ENCODE results near the gene C14orf180.

The C14orf180 gene

GRCh38 chr14:104572024-104572626, 7.4 kb upstream of the C14orf180 start:
- Histone ChIP-seq H3K9me3 (ENCODE audit: low read depth, low read length) (no peaks in the 10 kb centered on the region), H3K36me3 (ENCODE audit: insufficient read depth, low read length) (no peaks in the 10 kb centered on the region), H3K27ac (no peak overlapping the region), H3K4me3 (no peak overlapping the region), H3K9ac (ENCODE audit: insufficient read length) (no peak overlapping the region)
- TF ChIP-seq EZH2 (IDR thresholded peaks at IDR 0.05) (no peak), FOXP2 (optimal IDR thresholded peaks at IDR 0.05; ENCODE audit: control extremely low read depth, extremely low read length, insufficient read depth) (no peak), POLR2AphosphoS5 (IDR thresholded peaks at IDR 0.05; ENCODE audit: borderline replicate concordance, low read depth, low read length) (no peak)
- no peak for DNase-seq (ENCODE audit: low read depth, low spot score)

DNA sequence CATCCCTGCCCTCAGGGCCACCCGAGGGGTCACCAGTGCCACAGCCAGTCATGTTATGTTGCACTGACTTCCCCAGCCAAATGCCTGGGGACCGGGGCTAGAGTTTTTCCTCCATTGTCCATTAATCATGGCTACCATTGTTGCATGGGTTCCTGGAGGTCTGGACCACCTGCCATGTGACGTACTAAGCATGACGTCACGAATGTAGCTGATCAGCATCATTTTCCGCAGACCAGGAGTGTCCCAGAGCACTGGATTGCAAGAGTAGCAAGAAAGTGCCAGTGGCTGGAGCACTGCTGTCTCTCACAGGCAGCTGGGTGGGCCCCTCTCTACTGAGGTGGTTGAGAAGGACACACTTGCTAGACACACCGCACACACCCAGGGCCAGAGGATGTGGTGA, 6.9 kb upstream of the C14orf180 start:
- Histone ChIP-seq H3K27ac (no peak overlapping the region), H3K4me3 (no peak overlapping the region), H3K36me3 (ENCODE audit: insufficient read depth, low read length) (no peaks in the 10 kb centered on the region), H3K9ac (ENCODE audit: insufficient read length) (no peak overlapping the region), H3K9me3 (ENCODE audit: low read depth, low read length) (no peaks in the 10 kb centered on the region)
- TF ChIP-seq FOXP2 (optimal IDR thresholded peaks at IDR 0.05; ENCODE audit: control extremely low read depth, extremely low read length, insufficient read depth) (no peak), EZH2 (IDR thresholded peaks at IDR 0.05) (no peak), POLR2AphosphoS5 (IDR thresholded peaks at IDR 0.05; ENCODE audit: borderline replicate concordance, low read depth, low read length) (no peak)
- DNase-seq (ENCODE audit: low read depth, low spot score): no peak

DNA sequence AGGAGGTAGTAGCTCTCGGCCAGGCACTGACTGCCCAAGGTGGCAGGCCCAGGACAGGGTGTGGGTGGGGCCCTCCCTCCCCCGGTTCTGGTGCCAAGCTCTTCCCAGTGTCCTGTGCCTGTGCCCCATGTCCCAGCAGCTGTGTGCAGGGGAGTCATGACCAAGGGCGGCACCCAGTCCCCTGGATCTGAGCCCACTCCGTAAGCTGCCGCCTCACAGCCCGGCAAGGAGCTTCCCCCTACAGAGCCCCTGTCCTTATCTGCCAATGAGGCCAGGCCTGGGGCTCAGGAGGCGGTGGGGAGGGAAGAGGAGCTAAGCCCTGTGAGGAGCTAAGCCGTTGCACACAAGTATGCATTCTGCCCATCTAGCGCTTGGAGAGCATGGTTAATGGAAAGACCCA, 5.6 kb upstream of the C14orf180 start:
- H3K9ac ChIP-seq (ENCODE audit: insufficient read length): no peak overlapping the region
- H3K9me3 ChIP-seq (ENCODE audit: low read depth, low read length): no peaks in the 10 kb centered on the region
- H3K36me3 ChIP-seq (ENCODE audit: insufficient read depth, low read length): no peaks in the 10 kb centered on the region
- no peak overlapping the region for H3K27ac ChIP-seq
- H3K4me3 ChIP-seq: no peak overlapping the region
- TF ChIP-seq POLR2AphosphoS5 (IDR thresholded peaks at IDR 0.05; ENCODE audit: borderline replicate concordance, low read depth, low read length) (no peak), EZH2 (IDR thresholded peaks at IDR 0.05) (no peak), FOXP2 (optimal IDR thresholded peaks at IDR 0.05; ENCODE audit: control extremely low read depth, extremely low read length, insufficient read depth) (no peak)
- no peak for DNase-seq (ENCODE audit: low read depth, low spot score)

- Histone ChIP-seq H3K9ac (ENCODE audit: insufficient read length) (no peak overlapping the region), H3K36me3 (ENCODE audit: insufficient read depth, low read length) (no peaks in the 10 kb centered on the region), H3K9me3 (ENCODE audit: low read depth, low read length) (no peaks in the 10 kb centered on the region), H3K27ac (no peak overlapping the region), H3K4me3 (no peak overlapping the region)
- TF ChIP-seq POLR2AphosphoS5 (IDR thresholded peaks at IDR 0.05; ENCODE audit: borderline replicate concordance, low read depth, low read length): no peak
- TF ChIP-seq FOXP2 (optimal IDR thresholded peaks at IDR 0.05; ENCODE audit: control extremely low read depth, extremely low read length, insufficient read depth): no peak
- no peak for TF ChIP-seq EZH2 (IDR thresholded peaks at IDR 0.05)
- no peak for DNase-seq (ENCODE audit: low read depth, low spot score)
Observed at GRCh38 chr14:104574536-104574935, 5.0 kb upstream of the C14orf180 start.

GRCh38 chr14:104574978-104575583, 4.5 kb upstream of the C14orf180 start:
- TF ChIP-seq POLR2AphosphoS5 (IDR thresholded peaks at IDR 0.05; ENCODE audit: borderline replicate concordance, low read depth, low read length) (no peak), EZH2 (IDR thresholded peaks at IDR 0.05) (no peak), FOXP2 (optimal IDR thresholded peaks at IDR 0.05; ENCODE audit: control extremely low read depth, extremely low read length, insufficient read depth) (no peak)
- DNase-seq (ENCODE audit: low read depth, low spot score): no peak

GRCh38 chr14:104576232-104576969, 3.2 kb upstream of the C14orf180 start:
- TF ChIP-seq EZH2 (IDR thresholded peaks at IDR 0.05) (no peak), POLR2AphosphoS5 (IDR thresholded peaks at IDR 0.05; ENCODE audit: borderline replicate concordance, low read depth, low read length) (no peak), FOXP2 (optimal IDR thresholded peaks at IDR 0.05; ENCODE audit: control extremely low read depth, extremely low read length, insufficient read depth) (no peak)
- Histone ChIP-seq H3K9ac (ENCODE audit: insufficient read length) (no peak overlapping the region), H3K4me3 (no peak overlapping the region), H3K9me3 (ENCODE audit: low read depth, low read length) (no peaks in the 10 kb centered on the region), H3K36me3 (ENCODE audit: insufficient read depth, low read length) (no peaks in the 10 kb centered on the region), H3K27ac (no peak overlapping the region)
- no peak for DNase-seq (ENCODE audit: low read depth, low spot score)

More at GRCh38 chr14:104574978-104575583, 4.5 kb upstream of the C14orf180 start:
- H3K27ac ChIP-seq: no peak overlapping the region
- no peaks in the 10 kb centered on the region for H3K9me3 ChIP-seq (ENCODE audit: low read depth, low read length)
- no peaks in the 10 kb centered on the region for H3K36me3 ChIP-seq (ENCODE audit: insufficient read depth, low read length)
- H3K4me3 ChIP-seq: no peak overlapping the region
- H3K9ac ChIP-seq (ENCODE audit: insufficient read length): no peak overlapping the region

GRCh38 chr14:104576970-104577332, 2.6 kb upstream of the C14orf180 start:
- H3K9me3 ChIP-seq (ENCODE audit: low read depth, low read length): no peaks in the 10 kb centered on the region
- no peak for DNase-seq (ENCODE audit: low read depth, low spot score)
- TF ChIP-seq FOXP2 (optimal IDR thresholded peaks at IDR 0.05; ENCODE audit: control extremely low read depth, extremely low read length, insufficient read depth) (no peak), POLR2AphosphoS5 (IDR thresholded peaks at IDR 0.05; ENCODE audit: borderline replicate concordance, low read depth, low read length) (no peak), EZH2 (IDR thresholded peaks at IDR 0.05) (no peak)
- H3K27ac ChIP-seq: no peak overlapping the region
- no peak overlapping the region for H3K4me3 ChIP-seq
- no peaks in the 10 kb centered on the region for H3K36me3 ChIP-seq (ENCODE audit: insufficient read depth, low read length)
- no peak overlapping the region for H3K9ac ChIP-seq (ENCODE audit: insufficient read length)

- H3K9me3 ChIP-seq (ENCODE audit: low read depth, low read length): no peaks in the 10 kb centered on the region
- no peak overlapping the region for H3K9ac ChIP-seq (ENCODE audit: insufficient read length)
- TF ChIP-seq POLR2AphosphoS5 (IDR thresholded peaks at IDR 0.05; ENCODE audit: borderline replicate concordance, low read depth, low read length): no peak
- H3K36me3 ChIP-seq (ENCODE audit: insufficient read depth, low read length): no peaks in the 10 kb centered on the region
- DNase-seq (ENCODE audit: low read depth, low spot score): no peak
- H3K27ac ChIP-seq: no peak overlapping the region
- H3K4me3 ChIP-seq: no peak overlapping the region
Observed at GRCh38 chr14:104577426-104577825, 2.1 kb upstream of the C14orf180 start.
